ENCODE measurements around the gene SRD5A2.
"Not testable (repeated sequence)": the region's sequence is repeated elsewhere in the genome, so short reads cannot be mapped to it uniquely, and the experiment has no call there.

Gene SRD5A2

DNA sequence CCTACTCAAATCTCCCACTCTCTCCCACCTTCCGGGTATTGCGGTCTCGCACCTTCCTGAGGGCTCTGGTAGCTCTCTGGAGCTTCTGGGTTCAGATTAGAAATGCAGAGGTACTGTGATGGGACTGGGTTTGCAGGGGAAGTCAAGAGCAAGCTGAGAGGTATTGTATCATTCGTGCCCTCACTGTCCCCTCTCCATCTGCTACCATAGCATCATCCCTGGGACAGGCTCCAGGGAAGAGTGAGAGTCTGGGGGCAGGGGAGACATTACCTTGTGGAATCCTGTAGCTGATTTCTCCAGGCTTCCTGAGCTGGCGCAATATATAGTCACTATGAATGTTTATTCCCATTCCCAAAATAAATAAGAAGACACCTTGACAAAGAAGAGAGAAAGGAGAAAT, 49.6 kb downstream of the SRD5A2 start:
- DNase-seq: no peak

DNA sequence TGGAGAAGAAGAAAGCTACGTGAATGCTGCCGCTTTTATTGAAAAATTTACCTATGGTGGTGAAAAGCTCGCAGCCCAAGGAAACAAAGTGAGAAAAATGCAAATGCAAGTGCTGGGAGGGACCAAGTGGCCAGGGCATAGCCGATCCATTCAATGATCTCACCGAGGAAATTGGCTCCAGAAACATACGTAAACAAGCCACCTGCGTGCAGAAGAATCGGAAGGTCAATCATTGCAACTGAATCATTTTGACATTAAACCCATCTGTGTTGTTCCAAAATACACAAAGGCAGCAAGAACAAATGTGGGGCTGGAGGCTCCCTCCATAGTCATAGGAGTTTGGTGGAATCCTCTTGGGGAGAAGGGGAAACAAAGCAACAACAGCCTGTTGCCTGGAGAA, 51.5 kb downstream of the SRD5A2 start:
- DNase-seq: no peak

DNA sequence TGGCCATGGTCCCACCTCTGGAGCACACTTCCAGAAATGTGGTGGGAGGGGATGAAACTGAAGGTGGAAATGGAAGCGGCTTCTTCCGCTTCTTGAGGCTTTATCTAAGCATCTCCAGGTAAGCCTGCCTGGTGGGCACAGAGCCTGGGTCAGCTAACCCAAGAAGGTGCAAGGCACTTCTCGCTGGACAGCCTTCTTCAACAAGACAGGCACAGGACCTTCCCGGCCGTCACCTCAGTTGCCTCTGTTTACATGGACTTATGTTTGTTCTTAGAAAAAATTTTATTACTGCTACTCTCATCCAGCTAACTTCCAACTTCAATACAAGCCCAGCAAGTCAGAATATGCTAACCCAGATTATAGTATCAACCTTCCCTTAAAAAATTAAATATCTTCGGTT, 51.9 kb downstream of the SRD5A2 start:
- no peak for DNase-seq

DNA sequence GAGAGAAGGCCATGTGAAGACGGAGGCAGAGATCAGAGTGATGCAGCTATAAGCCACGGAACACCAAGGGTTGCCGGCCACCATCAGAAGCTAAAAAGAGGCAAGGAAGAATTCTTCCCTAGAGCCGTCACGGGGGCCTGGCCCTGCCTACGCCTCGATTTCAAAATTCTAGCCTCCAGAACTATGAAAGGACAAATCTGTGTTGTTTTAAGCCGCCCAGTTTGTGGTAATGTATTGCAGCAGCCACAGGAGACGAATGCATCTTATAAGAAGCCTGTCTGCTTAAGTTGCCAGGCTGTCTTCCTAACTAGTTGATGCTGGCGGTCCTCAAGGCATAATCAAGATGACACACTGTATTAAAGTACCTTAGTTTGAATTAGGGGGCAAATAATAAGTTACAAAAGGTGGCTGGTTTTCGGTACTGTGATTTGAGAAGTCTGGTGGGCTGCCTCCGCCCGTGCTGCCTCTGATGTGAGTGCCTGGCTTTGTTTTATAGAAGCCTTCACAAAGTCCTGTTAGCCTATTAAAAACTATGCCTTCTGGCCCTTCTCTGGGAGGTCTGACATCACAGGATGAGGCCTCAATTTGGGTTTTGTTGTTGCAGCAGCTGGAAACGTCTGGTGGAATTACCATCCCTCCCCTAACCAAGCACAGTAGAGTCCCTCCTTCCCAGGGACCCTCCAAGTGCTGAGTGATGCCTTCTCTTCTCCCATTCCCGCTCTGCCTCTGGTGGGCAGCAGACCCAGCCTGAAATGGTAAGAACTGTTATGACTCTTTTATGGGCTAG, 53.6 kb downstream of the SRD5A2 start:
- DNase-seq: no peak

DNA sequence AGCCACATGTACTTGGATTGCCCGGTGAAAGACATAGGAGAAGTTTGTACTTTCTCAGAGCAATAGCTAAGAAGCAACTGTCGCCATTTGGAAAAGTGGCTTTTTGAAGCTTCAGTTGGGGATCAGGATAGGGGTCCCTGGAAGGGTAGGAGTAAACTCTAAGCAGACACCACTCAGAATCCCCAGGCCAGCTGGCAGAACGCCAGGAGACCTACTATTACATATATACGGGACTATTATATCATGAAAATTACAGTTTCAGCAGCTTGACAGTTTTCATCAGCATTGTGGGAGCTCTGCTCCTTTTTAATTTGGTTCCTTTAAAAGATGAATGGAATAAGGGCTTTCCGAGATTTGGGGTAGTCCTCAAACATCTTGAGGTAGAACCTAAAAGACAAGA, 54.9 kb downstream of the SRD5A2 start:
- DNase-seq: no peak

DNA sequence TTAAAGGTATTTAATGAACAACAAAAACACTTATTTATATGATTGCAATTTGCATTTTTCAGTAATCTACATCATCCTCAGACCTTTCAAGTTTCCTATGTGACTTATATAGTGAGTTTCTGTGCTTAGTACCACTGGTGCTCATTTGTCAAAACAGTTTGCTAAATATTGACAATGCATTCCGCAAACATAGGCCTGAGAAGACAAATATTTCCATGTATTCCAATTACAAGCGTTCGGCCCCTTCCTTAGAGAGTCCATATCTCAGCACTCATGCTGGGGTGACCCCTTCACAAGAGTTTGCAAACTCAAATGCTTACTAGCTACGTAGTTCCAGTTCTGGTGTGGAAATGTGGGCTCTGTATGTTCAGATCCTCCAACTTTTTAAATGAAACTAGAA, 56.1 kb downstream of the SRD5A2 start:
- no peak for DNase-seq

DNA sequence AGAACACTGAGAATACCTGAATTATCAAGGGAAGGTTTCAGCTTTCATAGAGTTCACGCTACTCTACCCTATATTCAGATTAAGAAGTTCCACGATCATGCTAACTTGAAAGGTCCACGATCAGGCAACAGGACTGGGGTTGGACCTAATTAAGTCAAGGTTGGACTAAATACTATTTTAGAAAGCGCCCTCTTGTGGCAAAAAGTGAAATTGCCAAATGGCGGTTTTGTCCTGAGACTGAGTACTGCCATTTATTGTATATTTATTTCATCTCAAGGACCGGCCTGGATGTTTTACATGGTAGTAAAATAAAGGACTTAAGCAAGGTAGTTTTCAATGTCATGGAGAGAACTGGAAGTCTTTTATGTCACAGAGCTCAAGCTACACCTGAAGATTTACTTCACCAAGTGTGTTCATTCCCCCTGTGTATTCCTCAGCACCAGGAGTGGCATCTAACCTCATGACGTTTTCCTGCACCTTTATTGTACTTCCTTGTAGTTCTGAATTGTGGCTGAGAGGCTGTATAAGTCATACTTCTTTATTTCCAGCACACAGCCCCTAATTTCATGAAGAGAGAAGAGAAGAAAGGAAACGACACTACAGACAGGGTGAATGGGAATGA, 56.8 kb downstream of the SRD5A2 start:
- peak; percentile 56 for DNase-seq

DNA sequence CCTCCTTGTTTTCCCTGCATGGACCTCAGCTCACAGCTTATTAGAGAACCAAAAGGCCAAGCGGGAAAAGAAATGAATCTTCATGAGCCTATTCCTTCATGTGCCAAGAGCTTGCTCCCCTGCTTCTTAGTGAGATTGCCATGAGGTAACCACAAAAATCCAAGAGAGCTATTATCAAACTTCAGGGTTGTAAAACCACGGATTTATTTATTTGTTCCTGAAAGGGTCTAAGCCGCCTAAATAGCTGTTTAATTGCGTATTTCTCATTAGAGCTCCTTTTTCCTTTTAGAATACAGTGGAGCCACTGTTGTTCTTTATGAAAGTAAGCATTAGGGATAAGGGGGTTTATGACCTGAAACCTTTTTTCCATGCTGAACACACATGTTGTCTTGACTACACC, 58.0 kb downstream of the SRD5A2 start:
- DNase-seq: no peak

DNA sequence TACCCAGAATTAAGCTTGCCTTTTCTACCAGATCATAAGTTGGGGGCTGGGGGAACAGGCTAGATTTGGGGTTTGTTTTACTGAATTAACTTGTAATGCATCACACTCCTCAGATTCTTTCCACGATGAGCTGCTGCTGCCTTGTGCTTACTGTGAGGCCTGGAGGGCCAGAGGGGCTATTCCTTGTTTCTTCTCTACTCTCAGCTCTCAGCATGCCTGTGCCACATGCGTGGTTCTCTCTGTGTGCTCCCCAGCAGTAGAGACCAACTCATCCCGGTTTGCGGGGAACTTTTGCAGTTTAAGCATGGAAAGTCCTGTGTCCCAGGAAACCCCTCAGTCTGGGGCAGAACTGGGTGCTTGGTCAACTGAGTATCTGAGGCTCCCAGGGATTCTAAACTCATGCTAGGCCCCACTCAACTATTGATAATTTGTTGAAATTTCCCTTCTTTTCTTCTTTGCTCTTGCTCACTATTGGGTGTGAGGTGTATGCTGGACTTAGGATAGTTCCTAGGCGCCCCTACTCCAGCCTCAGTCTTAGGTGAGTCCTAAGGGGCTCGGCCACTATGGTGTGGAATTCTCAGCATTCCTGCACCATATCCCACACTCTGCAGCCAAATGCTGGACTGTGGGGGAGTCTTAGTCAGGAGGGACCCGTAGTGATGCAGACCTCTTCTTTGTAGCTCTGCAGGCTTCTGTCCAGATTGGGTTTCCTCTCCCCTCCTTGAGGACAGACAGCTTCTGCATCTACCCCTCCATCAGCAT, 63.1 kb downstream of the SRD5A2 start:
- no peak for DNase-seq

DNA sequence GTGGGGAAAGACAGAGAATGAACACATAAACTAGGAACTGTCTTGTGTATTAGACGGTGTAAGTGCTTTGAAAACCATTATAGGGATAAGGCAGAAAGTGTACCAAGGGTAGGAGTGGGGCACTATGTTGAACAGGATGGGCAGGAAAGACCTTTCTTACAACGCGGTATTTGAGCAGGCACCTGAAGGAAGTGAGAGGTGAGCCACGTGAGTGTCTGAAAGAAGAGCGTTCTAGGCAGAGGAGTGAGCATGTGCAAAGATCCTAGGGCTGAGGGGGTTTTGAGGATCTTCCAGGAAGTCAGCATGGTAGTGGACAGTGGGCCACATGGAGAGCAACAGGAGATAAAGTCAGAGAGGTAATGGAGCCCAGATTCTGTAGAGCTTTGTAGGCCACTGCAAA, 65.2 kb downstream of the SRD5A2 start:
- DNase-seq: no peak

DNA sequence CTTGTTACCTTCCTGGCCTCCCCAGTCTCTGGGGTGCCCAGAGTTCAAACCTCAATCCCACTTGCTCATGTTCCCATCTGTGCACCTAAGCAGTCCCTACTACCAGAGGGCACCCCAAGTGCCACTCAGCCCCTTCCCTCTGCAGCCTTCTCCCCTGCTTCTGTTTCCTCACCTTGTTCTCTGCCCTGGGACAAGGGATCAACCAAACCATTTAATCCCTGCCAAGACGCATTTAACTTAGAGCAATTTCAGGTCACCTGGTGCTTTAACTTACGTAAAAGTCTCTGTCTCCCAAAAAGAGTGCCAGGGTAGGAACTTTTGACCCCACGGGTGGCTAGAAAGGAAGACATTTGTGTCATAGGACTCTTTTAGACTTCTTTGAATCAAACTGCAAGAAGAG, 67.2 kb downstream of the SRD5A2 start:
- no peak for DNase-seq

DNA sequence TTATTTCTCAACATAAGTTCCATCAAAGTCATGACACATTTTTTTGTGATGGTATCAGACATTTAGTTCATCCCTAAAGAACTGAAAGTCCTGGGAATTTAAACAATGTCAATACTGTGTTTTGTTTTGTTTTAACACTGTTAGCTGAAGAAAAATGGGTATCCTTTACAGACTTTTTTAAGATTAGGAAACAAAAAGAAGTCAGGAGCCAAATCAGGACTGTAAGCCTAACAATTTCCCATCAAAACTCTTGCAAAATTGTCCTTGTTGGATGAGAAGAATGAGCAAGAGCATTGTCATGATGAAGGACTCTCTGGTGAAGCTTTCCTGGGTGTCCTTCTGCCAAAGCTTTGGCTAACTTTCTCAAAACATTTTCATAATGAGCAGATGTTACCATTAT, 69.4 kb downstream of the SRD5A2 start:
- DNase-seq: no peak

DNA sequence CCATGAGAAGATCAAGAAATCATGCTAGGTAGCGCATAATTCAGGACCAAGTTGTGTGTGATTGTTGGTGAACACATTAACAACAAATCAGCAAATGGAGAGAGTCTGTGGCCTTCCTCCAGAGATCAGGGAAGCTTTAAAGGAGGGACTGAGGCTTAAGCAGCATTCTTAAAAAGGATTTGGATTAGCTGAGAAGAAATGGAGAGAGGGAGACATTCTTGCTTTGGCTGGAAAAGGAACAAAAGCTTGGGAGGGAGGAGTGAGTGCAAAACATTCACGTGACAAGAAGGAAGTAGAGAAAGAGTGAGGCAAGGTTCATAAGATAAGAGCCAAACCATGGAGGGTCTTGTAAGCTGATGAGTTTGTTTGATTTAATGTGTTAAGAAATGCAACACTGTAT, 75.6 kb downstream of the SRD5A2 start:
- no peak for DNase-seq

DNA sequence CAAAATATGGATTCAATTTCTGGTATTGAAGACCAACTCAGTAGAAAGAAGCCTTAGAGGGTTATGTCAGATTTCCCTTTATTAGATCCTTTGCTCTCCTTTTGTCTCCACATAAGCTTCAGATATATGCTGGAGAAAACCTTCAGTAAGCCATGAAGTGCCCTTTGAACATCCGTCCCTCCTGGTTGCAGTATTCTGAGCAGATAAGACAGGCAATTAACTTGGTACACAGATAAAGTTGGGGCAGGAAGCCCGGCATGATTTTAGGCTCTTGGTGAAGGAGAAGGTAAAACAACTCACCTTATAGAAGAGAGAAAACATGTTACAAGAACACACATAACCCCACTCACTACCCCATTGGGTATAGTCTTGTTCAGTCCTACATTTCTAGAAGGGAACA, 76.4 kb downstream of the SRD5A2 start:
- no peak for DNase-seq

DNA sequence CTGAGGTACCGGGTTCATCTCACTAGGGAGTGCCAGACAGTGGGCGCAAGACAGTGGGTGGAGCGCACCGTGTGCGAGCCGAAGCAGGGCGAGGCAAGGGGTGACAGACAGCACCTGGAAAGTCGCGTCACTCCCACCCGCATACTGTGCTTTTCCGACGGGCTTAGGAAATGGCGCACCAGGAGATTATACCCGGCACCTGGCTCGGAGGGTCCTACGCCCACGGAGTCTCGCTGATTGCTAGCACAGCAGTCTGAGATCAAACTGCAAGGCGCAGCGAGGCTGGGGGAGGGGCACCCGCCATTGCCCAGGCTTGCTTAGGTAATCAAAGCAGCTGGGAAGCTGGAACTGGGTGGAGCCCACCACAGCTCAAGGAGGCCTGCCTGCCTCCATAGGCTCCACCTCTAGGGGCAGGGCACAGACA, 84.3 kb downstream of the SRD5A2 start:
- not testable (repeated sequence) for DNase-seq

DNA sequence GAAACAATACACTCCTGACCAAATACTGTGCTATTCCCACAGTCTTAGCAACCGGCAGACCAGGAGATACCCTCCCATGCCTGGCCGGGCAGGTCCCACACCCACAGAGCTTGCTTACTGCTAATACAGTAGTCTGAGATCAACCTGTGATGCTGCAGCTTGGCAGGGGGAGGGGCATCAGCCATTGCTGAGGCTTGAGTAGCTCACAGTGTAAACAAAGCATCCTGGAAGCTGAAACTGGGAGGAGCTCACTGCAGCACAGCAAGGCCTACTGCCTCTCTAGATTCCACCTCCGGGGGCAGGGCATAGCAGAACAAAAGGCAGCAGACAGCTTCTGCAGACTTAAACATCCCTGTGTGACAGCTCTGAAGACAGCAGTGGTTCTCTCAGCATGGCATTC, 91.4 kb downstream of the SRD5A2 start:
- DNase-seq: not testable (repeated sequence)

DNA sequence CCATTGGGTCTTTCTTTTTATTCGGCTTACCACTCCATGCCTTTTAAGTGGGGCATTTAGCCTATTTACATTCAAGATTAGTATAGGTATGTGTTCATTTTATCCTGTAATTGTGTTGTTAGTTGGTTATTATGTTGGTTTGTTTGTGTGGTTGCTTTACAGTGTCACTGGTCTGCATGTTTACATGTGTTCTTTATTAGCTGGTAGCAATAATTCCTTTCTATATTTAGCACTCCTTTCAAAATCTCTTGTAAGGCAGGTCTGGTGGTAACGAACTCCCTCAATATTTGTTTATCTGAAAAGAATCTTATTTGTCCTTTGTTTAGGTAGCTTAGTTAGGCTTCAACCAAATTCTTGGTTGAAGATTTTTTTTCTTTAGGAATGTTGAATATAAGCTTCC, 97.5 kb downstream of the SRD5A2 start:
- no peak for DNase-seq

DNA sequence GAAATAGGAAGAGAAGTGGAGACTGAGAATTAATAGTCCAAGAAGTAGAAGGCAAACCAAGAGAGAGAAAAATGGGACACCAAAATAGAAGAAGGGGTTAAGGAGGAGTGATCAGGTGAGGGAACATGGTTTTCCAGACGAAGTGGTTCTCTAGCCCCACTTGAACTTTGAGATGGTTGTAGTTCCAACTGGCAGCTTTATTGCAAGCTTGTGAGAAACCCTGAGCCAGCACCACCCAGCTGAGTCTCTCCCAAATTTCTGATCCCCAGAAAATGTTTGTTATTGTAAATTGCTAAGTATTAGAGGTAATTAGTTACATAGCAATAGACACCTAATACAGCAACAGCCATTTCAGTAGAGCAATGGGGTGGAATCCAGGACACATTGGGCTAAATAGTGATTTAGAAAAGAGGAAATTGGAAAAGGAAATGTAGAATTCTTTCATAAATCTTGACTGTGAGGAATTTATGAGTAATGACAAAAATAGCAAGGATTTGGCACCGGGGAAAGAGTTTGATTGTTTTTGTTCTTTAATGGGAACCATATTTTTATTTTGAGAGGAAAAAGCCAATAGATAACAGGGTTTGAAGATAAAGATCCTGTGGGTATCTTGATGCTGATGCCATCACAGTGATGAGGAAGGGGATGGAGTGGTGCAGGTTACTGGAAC, 104.1 kb downstream of the SRD5A2 start:
- DNase-seq: no peak

DNA sequence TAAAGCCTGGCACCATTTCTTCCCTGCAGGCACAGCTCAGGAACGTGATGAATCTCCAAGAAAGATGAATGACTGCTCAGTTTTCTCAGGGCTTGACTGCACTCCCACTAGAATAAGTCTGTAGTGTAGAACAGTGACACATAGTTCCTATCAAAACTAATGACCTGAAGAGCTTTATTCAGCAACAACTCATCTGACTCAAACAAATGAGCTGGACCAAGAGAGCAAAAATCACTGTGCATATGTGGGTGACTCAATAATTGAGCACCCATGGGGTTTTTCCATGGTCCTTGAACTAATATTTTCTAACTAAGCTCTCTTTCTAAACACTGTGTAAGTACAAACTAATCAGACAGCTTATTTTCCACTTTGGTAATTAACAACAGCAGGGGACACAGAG, 105.0 kb downstream of the SRD5A2 start:
- no peak for DNase-seq

DNA sequence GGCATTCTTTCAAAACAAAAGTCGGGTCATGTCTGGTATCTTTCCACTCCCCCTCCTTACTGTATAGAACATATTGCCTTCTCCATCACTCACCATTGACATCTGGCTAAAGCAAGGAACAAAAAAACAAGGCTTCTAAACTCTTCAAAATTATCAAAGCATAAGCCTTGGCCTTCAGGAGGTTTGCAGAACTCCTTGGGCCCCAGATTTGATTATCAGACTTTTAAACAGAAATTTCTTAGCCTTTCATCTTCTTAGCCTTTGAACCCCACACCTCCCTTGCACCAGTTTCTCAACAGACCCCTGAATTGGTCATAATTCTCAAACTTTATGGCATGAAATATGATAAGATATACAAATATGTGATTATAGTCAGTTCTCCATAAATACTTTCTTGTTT, 106.4 kb downstream of the SRD5A2 start:
- no peak for DNase-seq

All from KG1 (cell line).